HFFc6 (cell line): ENCODE data around the gene RESF1. TPM values are rescaled to one million over a fixed set of nuclear protein-coding genes. Genes with fewer than 3 reads are reported as not detected.
A peak's percentile ranks its signal among the peaks of the same experiment; 100 is the strongest.

ENCODE experiments used
- DNase-seq: peaks from one replicate; pipeline ENCODE4 v3.0.0-alpha.2; 2018
- H3K27ac Mint-ChIP-seq: 2 replicates; pipeline ENCODE4 v1.8.0; 2020; ENCODE audit warnings: mild to moderate bottlenecking, mixed read lengths
- H3K27me3 Mint-ChIP-seq: 2 replicates; pipeline ENCODE4 v1.8.0; 2021; ENCODE audit warnings: mild to moderate bottlenecking, moderate library complexity, mixed read lengths; ENCODE audit not compliant: insufficient read depth
- H3K36me3 Mint-ChIP-seq: 2 replicates; pipeline ENCODE4 v1.8.0; 2021; ENCODE audit warnings: low read depth, mixed read lengths
- H3K4me1 Mint-ChIP-seq: 2 replicates; pipeline ENCODE4 v1.8.0; 2020; ENCODE audit warnings: low read depth, mixed read lengths
- H3K4me3 Mint-ChIP-seq: 2 replicates; pipeline ENCODE4 v1.8.0; 2020; ENCODE audit warnings: mild to moderate bottlenecking, moderate library complexity, mixed read lengths
- H3K9me3 Mint-ChIP-seq: 2 replicates; pipeline ENCODE4 v1.8.0; 2020; ENCODE audit warnings: mild to moderate bottlenecking, mixed read lengths
- long read RNA-seq: library from polyadenylated mRNA; unstranded; transcript quantifications from one replicate; pipeline ENCODE4 v2.0.0, GENCODE V29; 2019
- total RNA-seq, 6 experiments: library from RNA; stranded (reverse); fragmentation: NEBNext Ultra II Directional; extraction: Animal tissue kit (Norgen Biotek cat#: 25700); gene quantifications; 2 replicates in 1 of 6; 3 replicates in 5 of 6; pipeline ENCODE4 v1.2.3, GENCODE V29; 2021
- TF ChIP-seq, protein P1 (sequence below): fragments of 200-600 bp; sonication (generic); IDR thresholded peaks from 2 replicates; pipeline ENCODE4 v1.5.0; 2021; ENCODE audit warnings: antibody characterized with exemption, mild to moderate bottlenecking

RESF1 gene, protein sequence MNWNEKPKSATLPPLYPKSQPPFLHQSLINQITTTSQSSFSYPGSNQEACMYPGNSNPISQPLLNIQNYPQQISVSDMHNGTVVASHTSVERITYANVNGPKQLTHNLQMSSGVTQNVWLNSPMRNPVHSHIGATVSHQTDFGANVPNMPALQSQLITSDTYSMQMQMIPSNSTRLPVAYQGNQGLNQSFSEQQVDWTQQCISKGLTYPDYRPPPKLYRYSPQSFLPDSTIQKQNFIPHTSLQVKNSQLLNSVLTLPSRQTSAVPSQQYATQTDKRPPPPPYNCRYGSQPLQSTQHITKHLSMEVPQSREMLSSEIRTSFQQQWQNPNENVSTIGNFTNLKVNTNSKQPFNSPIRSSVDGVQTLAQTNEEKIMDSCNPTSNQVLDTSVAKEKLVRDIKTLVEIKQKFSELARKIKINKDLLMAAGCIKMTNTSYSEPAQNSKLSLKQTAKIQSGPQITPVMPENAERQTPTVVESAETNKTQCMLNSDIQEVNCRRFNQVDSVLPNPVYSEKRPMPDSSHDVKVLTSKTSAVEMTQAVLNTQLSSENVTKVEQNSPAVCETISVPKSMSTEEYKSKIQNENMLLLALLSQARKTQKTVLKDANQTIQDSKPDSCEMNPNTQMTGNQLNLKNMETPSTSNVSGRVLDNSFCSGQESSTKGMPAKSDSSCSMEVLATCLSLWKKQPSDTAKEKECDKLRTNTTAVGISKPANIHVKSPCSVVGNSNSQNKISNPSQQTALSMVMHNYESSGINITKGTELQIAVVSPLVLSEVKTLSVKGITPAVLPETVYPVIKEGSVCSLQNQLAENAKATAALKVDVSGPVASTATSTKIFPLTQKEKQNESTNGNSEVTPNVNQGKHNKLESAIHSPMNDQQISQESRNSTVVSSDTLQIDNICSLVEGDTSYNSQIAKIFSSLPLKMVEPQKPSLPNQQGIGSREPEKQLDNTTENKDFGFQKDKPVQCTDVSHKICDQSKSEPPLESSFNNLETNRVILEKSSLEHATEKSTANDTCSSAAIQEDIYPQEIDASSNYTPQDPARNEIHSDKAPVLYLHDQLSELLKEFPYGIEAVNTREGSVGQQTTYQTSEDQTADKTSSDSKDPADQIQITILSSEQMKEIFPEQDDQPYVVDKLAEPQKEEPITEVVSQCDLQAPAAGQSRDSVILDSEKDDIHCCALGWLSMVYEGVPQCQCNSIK (N-terminal part only)
- total RNA-seq: 10 to 100 TPM in 1 of 6 experiments, 1 to 10 TPM in 5; 7.0 to 10.1 (median 9.1) TPM
- long read RNA-seq, partial matches to known transcripts: 3 of 3 reads
- long read RNA-seq, other reads (novel, unspliced or antisense): 0 of 3 reads

DNA sequence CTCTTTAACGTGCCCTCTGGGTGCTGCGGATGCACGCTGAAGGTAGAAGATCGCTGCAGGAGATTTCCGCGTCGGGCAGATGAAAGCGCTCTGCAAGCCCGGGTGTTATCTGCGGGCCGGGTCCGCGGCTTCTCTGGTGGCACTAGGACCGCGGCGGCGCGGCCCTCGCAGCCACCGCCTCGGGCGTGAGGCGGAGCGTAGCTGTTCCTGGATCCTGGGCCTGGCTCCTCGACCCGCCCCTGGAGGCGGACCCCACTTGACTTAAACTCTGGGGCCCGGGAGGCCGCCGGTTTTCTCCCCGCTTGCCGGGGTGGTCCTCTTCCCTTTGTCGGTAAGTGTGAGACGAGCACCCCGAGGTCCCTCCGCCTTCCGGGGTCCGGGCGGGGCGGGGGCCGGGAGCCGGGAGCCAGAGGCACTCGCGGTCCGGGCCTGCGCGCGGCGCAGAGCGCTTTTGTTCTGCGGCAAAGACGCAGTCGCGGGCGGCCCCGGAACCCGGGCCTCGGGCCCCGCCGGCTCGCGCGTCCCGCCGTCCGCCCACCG lies at the start of gene RESF1:
Gene RESF1 (plus strand): TSS at position 255 of the 540 bp plus-strand sequence. CDS start 21,541 bp downstream, outside the sequence.
- DNase-seq: peak; percentile 62
- H3K27me3 Mint-ChIP-seq: peaks cover 2% of the 10 kb centered on the region; the same call in 1 of the 2 replicates
- TF ChIP-seq, protein P1, sequence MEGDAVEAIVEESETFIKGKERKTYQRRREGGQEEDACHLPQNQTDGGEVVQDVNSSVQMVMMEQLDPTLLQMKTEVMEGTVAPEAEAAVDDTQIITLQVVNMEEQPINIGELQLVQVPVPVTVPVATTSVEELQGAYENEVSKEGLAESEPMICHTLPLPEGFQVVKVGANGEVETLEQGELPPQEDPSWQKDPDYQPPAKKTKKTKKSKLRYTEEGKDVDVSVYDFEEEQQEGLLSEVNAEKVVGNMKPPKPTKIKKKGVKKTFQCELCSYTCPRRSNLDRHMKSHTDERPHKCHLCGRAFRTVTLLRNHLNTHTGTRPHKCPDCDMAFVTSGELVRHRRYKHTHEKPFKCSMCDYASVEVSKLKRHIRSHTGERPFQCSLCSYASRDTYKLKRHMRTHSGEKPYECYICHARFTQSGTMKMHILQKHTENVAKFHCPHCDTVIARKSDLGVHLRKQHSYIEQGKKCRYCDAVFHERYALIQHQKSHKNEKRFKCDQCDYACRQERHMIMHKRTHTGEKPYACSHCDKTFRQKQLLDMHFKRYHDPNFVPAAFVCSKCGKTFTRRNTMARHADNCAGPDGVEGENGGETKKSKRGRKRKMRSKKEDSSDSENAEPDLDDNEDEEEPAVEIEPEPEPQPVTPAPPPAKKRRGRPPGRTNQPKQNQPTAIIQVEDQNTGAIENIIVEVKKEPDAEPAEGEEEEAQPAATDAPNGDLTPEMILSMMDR: no peak
- no peaks in the 10 kb centered on the region; the same call in 1 of the 2 replicates for H3K9me3 Mint-ChIP-seq
- peaks cover 13% of the 10 kb centered on the region for H3K36me3 Mint-ChIP-seq
- peaks cover 28% of the 10 kb centered on the region for H3K4me1 Mint-ChIP-seq
- H3K4me3 Mint-ChIP-seq: peak within 1 kb of the TSS; percentile 94
- peak within 1 kb of the TSS; percentile 84 for H3K27ac Mint-ChIP-seq

DNA sequence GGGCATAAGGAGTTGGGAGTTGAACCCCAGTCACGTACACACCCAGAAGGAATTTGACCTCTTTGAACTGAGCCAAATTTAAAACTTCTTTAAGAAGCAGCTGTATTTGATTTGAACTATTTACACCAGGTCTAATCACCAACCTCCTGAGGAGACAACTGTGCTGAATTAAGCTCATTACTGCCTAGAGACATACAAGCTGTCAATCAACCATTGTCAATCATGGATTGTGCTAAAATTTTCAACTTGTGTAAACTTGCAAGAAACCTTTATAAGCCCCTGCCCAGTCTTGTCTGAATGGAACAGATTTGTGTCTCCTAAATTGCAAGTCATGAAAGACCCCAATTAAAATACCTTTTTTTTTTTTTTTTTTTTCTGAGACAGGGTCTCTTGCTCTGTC lies 44.3 kb upstream of the RESF1 start:
- TF ChIP-seq, protein P1: no peak
- no peak overlapping the region for H3K4me3 Mint-ChIP-seq
- no peaks in the 10 kb centered on the region for H3K4me1 Mint-ChIP-seq
- DNase-seq: no peak
- no peak overlapping the region for H3K27ac Mint-ChIP-seq
- no peaks in the 10 kb centered on the region for H3K36me3 Mint-ChIP-seq
- peaks cover 10% of the 10 kb centered on the region; the same call in 1 of the 2 replicates for H3K9me3 Mint-ChIP-seq
- H3K27me3 Mint-ChIP-seq: peaks cover 6% of the 10 kb centered on the region

DNA sequence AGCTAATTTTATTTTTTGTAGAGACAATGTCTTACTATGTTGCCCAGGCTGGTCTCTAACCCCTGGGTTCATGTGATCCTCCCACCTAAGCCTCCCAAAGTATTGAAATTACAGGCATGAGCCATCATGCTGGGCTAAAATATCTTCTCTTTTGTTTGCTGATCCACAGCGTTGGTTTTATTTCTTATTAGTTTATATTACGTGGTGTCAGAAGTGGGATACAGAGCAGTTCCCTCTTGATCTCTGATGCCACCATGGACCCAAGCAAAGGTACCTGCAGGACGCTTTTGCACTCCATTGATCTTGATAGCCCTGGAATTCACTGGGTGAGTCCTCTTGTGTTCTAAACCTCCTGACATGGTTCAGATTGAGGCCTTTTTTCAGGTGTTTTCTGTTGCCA lies 43.8 kb upstream of the RESF1 start:
- Mint-ChIP-seq H3K4me3 (no peak overlapping the region), H3K27ac (no peak overlapping the region), H3K4me1 (no peaks in the 10 kb centered on the region), H3K9me3 (peaks cover 10% of the 10 kb centered on the region; the same call in 1 of the 2 replicates), H3K27me3 (peaks cover 1% of the 10 kb centered on the region), H3K36me3 (no peaks in the 10 kb centered on the region)
- TF ChIP-seq, protein P1: no peak
- no peak for DNase-seq

DNA sequence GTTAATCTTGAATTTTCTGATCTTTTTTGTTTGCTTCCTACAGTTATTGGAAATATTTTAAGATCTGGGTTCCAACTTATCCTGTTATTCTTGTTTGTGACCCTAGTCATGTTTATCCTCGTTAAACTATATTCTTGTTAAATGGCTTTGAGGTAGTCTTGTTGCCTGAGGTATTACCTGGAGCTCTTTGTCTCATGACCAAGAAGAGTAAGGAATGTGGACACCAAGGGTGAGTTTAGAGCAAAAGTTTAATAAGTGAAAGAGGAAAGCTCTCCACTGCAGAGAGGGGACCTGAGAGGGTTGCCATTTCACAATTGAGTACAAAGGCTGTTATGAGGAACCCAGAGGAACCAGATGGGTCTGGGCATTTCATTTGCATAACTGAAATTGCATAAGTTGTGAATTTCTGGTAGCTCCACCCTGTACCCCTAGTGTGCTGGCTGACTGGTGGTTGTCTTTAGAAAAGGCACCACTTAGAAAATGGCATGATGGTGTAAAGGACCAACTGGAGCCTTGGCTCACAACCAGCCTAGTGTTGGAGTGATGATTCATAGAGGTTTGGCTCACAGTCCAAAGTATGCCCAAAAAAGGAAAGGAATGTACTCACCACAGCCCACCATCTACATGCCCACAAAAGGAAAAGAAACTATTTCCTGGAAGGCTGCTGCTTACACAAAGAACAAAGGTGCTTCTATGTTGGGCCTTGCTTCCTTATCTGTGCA lies 36.7 kb upstream of the RESF1 start:
- no peak overlapping the region for H3K4me3 Mint-ChIP-seq

More for the DNA sequence above, 36.7 kb upstream of the RESF1 start:
- no peak for DNase-seq
- Mint-ChIP-seq H3K4me1 (0 out of 2 replicates have a peak, but pooled peaks cover under 1% of the 10 kb centered on the region), H3K36me3 (peaks cover 17% of the 10 kb centered on the region), H3K27me3 (peaks cover 3% of the 10 kb centered on the region), H3K27ac (no peak overlapping the region), H3K9me3 (peaks cover 28% of the 10 kb centered on the region)
- TF ChIP-seq, protein P1: no peak
